GM20000 (cell line): Measurements from ENCODE around the gene KPNA6.
"Not testable (repeated sequence)": the region's sequence is repeated elsewhere in the genome, so short reads cannot be mapped to it uniquely, and the experiment has no call there.

Source experiments
- DNase-seq: peaks from one replicate; pipeline ENCODE4 v3.0.0; 2012; ENCODE audit warnings: low spot score
- TF ChIP-seq, protein P1 (sequence below): IDR thresholded peaks from 2 replicates; pipeline ENCODE4 v1.5.1; 2012; ENCODE audit warnings: mild to moderate bottlenecking, control low read depth; ENCODE audit errors: extremely low read depth, missing control alignments

Gene KPNA6

DNA sequence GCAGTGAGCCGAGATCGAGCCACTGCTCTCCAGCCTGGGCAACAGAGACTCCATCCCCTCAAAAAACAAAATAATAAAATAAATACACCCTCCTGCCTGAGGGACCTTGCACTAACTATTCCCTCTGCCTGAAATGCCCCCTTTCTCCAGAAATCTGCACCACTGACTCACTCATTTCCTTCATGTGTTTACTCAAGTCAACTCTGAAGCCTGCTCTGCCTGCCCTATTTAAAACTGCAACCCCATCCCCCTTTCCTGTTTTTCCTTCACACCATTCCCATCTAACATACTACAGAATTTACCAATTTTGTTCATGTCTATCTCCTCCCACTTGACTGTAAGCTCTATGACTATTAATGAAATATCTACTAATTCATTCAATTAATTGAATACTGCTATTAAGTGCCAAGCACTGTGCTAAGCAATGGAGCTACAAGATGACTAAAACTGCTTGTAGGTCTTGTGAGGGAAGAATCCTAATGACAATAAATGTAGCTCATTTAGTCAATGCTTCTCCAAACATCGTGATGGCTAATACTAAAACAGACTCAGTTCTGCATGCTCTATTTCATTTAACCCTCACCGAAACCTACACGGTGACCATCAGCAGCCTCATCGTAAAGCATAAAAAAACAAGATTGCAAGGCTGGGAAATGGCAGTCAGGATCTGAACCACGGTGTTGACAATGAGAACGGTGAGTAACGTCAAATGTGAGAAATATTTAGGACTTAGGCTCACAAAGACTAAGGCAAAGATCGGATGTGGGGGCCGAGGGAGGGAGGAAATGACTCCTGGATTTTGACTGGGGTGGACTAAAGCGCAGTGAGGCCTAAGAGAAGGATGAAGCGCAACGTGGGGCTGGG is 35.9 kb upstream of the KPNA6 start:
- no peak for DNase-seq
- TF ChIP-seq, protein P1, sequence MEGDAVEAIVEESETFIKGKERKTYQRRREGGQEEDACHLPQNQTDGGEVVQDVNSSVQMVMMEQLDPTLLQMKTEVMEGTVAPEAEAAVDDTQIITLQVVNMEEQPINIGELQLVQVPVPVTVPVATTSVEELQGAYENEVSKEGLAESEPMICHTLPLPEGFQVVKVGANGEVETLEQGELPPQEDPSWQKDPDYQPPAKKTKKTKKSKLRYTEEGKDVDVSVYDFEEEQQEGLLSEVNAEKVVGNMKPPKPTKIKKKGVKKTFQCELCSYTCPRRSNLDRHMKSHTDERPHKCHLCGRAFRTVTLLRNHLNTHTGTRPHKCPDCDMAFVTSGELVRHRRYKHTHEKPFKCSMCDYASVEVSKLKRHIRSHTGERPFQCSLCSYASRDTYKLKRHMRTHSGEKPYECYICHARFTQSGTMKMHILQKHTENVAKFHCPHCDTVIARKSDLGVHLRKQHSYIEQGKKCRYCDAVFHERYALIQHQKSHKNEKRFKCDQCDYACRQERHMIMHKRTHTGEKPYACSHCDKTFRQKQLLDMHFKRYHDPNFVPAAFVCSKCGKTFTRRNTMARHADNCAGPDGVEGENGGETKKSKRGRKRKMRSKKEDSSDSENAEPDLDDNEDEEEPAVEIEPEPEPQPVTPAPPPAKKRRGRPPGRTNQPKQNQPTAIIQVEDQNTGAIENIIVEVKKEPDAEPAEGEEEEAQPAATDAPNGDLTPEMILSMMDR, result no peak

DNA sequence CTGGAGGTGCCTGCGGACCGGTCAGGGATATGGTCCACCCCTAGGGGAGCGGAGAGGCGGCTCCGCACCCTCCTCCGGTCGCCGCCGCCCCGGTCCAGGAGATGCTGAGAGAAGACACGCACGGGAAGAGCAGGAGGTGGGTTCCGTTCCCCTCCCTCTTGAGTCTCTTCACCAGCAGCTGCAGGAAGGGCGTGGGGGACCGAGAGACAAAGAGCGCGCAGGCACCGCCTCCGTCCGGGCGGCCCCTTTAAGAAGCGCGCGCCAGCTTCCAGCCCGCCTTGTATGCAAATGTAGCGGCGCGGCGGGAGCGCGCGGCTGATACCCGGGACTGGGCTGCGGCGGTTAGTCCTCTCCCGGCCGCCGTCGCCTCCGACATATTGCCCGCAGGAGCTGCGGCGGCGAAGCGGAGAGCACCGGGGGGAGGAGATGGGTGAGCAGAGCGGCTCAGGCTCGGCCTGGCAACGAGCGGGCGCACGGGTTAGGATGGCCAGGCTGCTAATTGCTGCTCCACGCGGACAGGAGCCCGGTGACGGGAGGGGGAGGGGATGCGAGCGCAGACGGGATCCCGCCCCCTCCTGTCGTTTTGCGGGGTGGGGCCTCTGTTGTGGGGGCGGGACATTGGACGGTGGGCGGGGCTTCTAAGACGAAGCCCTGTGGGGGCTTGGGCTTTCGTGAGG is 35.1 kb upstream of the KPNA6 start, which contains the start of gene TMEM39B:
TSS of gene TMEM39B (plus strand) at position 318 of the 677 bp plus-strand sequence. CDS start at position 427, 109 bp downstream.
- TF ChIP-seq, protein P1, result no peak
- DNase-seq, result peak; percentile 95

DNA sequence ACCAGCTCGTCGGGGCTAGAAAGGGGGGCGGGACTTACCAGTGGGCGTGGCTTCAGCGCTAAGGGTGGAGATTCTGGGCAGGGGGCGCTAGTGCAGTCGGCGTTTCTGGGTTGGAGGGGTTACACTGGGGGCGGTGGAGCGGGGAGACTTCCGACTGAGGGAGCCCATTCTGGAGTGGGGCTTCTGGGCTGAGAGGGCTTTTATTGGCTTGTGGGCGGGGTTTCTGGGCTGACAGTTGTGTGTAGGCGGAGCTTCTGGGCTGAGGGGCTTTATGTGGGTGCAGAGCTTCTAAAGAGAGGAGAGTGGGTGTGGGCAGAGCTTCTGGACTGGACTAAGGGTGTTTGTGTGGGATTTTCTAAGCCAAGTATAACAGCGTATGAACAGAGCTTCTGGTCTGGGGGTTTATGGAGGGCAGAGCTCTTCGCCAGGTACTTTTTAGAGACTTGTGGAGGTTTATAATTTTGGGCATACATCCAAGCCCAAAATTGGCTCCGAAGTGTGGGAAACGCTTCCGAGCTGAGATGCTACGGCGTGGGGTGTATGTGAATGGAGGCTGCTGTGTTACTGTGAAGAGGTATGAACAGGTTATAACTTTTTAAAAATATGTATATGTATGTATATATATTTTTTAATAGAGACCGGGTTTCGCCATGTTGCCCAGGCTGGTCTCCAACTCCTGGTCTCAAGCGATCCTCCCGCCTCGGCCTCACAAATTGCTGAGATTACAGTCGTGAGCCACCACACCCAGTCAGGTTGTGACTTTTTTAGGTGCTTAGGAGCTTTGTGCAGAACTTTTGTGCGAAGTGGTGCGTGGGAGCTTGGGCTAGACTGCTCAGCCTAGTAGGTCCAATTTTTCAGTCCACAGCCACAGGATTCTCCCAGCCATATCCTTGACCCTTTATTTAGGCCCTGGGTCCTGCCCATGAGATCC is 34.3 kb upstream of the KPNA6 start:
- no peak for DNase-seq
- TF ChIP-seq, protein P1, result no peak

DNA sequence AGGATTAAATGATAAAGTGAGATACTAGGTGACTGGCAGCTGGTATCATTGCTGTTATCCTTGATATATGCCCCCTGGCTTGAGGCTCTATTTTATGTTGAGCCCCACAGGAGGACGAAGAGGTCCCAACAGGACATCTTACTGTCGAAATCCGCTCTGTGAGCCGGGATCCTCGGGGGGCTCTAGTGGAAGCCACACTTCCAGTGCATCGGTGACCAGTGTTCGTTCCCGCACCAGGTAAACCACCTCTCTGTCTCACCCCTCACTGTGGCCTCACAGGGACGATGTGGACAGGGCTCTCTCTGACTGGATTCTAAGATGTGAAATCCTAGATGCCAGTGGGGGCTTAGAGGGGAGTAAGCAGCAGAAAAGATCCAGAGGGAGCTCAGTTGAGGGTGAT is 33.0 kb upstream of the KPNA6 start:
- TF ChIP-seq, protein P1, result no peak
- no peak for DNase-seq

DNA sequence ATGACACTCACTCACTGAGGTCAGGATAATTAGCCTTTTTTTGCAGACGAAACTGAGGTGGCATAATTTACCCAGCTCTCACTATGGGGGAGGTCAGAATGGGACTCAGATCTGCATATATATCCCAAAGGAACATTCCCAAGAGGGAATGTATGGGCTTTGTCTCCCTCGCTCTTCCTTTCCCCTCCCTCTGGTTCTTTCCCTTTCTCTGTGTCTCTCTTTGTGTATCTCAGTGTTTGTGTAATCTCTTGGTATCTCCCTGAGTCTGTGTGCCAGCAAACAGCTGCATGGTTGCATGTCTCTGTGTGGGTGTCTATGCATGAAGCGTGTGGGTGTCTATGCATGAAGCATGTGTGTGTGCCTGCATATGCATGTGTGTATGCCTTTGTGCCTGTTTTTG is 30.4 kb upstream of the KPNA6 start:
- no peak for DNase-seq
- TF ChIP-seq, protein P1, result no peak

DNA sequence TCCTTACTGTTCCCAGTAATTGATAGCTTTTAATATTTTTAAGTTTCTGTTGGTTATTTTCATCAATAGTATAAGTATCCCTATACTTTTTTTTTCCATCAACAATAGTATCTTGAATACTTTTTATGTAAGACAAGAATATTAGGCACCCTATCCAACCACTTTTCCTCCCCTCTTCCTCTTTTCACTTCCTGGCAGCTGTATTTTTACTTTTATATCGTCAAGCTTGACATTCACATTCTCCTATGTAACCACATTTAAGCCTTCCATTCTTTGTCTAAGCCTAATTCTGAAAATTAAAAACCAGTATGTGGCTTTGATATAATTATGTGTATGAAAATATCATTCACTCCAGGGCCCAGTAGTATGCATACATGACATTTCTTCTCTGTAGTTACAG is 25.8 kb upstream of the KPNA6 start:
- TF ChIP-seq, protein P1, result no peak
- DNase-seq, result no peak

DNA sequence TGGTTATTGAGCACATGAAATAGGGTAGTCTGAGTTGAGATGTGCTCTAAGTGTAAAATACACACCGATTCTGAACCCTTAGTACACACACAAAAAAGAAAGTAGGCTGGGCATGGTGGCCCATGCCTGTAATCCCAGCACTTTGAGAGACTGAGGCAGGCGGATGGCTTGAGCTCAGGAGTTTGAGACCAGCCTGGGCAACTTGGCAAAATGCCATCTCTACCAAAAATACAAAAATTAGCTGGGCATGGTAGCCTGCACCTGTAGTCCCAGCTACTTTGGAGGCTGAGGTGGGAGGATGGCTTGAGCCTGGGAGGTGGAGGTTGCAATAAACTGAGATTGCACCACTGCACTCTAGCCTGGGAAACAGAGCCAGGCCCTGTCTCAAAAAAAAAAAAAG is 21.5 kb upstream of the KPNA6 start:
- DNase-seq, result not testable (repeated sequence)
